GM04503 (cell line): ENCODE data around the gene SLIT3.

Source experiments
- DNase-seq: peaks from one replicate; pipeline ENCODE4 v3.0.0-alpha.2; 2012; ENCODE audit warnings: low read depth

SLIT3 gene

DNA sequence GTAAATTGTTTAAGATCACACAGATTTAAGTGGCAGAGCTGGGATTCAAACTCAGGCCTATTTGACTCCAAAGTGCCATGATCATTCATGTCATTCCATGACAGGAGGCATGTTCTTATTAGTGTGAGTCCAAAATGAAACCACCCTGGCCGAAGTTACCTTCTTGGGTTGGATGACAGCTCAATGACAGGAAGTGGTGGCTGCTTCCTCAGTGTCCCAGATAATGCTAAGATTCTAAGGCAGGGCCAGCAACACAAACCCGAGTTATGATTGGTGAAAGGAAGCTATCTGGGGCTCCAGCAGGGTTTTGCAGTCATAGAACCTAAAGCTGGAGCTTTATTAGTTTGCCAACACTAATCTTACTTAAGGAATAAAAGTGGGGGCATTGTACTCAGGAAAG, 340.4 kb downstream of the SLIT3 start:
- DNase-seq, result no peak

DNA sequence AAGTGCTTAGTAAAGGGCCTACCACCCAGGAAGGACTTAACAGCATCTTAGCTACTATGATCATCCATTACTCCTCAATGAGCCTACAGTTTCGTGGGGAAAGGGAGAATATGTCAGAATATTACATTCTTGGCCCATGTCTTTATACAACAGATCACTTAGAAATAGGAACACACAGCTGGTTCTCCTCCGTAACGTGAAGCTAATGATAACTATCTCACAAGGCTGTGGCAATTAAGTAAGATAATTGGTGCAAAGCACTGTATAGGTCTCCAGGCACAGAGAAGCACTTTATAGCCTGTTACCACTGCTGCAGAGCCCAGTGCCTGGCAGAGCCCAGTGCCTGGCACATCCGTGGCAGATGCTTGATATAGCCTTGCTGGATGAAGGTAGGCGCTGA, 347.6 kb downstream of the SLIT3 start:
- no peak for DNase-seq

DNA sequence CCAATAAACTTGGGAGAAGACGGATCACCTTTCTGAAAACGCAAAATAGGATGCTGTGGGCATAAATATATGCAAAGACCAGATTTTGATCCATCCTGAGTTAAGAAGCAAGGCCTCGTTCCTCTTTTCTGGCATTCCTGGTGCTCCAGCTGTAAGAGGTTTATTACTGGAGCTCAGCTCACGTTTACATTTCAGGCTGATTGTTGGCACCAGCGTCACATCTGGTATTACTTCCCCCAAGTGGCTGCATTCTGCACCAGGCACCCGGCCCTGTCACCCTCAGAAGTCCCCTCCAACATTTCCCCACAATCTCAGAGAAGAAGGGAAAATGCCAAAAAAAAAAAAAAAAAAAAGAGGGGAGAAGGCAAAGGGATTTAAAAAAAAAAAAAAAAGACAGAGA, 348.7 kb downstream of the SLIT3 start:
- DNase-seq, result no peak

DNA sequence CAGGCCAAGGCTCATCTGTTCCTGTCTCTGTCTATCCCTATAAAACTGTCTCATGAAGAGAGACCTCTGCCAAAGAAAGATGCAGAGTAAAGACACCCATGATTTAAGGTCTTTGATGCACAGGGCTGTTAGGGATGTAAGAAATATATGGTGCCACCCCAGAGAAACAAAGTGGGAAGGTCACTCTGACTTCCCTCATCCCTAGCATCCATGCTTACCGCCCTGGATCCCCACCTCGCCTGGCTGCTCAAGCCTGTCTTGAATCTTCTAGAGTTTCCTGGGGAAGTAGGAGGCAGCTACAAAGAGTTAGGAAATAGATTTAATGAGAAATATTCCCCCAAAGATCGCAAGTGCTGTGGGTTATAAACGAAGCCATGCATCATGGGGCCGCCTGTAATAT, 349.2 kb downstream of the SLIT3 start:
- DNase-seq, result no peak

DNA sequence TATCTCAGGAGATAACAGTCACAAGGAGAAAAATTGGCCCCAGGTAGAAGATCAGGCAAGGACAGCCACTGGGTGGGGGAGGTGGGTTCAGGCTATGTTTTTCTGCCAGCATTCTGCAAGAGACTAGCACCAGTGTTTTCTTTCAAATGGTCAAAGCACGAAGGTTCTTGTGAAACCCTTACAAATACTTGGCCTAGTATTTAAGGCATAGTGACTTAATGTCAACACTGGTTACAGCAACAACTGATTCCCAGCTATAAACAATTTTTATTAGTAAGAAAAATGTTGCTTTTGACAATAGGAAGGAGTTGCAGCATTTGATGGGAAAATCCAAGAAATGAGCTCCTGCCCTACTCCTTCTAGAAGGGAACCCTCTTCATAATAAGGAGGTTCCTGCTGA, 349.6 kb downstream of the SLIT3 start:
- DNase-seq, result peak; percentile 88

DNA sequence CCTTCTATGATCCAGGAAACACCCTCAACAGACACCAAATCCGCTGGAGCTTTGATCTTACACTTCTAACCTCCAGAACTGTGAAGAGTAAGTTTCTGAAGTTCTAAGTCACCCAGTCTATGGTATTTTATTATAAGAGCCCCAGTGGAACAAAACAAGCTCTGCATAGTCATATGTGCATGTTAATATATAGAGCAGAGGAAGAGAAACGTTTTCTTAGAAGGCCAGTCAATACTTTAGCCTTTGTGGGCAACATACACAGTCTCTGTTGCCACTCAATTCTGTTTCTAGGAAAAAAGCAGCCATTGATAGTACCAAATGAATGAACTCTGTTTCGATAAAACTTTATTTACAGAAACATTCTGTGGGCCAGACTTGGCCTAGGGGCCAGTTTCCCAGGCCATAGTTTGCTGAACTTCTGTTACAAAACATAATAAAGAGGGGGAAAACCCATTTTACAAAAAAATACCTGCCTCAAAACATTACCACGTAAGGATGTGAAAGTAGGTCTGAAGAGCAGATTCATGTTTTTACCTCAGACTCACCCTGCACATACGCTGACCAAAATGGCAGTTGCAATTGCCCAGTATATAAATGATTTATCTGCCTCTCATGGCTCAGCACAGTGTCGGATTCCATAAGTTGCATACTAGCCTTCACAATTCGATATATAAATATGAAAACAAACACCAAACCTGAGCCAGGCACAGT, 350.5 kb downstream of the SLIT3 start:
- DNase-seq, result no peak

DNA sequence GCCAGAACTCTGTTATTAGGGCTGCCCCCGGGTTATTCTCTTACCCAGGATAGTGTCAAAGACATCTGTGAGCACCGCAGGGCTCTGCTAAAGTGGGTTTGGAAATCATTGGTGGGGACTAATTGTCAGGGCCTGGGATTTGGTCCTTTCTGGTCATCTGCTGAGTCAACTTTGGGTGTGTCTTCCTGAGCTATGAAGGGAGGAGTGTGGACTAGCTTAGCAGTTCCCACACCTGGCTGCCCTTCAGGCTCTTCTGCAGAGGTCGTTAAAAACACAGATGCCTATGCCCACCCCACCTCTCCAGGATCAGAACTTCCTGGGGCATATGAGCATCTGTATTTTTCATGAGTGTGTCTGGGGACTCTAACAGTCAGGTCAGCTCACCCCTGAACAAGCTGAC, 352.2 kb downstream of the SLIT3 start:
- no peak for DNase-seq

DNA sequence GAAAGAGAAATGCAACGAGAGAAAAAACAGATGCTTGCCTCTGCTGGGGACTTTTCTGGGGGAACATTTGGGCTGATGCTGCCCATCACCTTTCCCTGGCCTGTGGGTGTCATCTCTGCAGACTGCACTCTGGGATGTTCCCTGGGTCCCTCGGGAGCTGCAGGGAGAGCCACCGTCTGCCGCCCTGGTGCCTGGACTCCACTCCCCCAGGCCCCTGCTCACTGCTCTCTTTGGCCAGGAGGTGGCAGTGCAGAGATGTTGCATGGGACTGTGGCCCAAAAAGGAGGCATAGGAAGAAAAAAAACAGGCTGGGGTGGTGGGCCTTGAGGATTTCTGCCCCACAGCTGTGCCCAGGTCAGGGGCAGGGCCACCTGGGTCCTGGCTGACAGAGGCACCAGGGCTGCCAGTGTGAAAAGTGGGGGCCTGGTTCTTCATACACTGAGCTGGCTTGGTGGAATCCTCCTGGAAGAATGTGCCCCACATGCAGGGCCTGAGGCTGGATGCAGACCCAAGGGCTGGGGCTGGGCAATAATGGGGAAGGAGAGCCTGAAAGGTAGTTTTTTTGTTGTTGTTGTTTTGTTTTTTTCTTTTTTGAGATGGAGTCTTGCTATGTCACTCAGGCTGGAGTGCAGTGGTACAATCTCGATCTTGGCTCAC, 353.6 kb downstream of the SLIT3 start:
- no peak for DNase-seq

DNA sequence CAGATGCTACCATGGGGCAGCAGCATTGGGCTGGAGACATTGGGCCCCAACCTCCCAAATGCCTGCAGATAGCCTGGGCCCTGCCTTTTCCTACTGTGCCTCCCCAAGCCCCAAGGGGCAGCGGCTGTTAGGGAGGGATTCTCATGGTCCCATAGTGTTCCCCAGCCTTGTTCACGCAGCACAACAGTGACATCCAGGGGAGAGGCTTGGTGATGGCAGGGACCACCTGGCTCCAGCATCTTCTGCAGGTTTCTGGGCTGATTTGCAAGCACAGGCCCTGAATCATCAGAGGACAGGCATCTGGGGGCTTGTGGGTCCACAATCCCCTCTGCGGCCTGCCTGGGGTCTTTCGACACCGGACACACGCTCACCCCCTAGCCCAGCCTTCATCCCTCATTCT, 354.6 kb downstream of the SLIT3 start:
- DNase-seq, result no peak

DNA sequence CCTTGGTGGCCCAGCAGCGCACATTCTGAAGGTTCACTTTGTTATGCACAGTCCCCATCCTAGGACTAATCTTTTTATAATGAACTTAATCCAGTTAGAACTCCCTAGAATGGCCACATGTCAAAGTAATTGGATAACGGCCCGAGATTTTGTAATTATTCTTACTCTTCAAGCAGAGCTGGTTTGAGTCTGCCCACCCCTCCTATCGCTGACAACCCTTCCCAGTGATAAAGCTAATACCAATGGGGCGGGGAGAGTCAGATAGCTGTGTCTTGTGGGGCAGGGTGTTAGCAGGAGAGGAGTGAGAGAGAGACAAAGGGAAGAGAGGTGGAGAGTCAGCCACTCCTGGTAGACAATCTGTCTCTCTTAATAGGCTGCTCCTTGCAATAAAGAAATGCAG, 356.9 kb downstream of the SLIT3 start:
- DNase-seq, result no peak

DNA sequence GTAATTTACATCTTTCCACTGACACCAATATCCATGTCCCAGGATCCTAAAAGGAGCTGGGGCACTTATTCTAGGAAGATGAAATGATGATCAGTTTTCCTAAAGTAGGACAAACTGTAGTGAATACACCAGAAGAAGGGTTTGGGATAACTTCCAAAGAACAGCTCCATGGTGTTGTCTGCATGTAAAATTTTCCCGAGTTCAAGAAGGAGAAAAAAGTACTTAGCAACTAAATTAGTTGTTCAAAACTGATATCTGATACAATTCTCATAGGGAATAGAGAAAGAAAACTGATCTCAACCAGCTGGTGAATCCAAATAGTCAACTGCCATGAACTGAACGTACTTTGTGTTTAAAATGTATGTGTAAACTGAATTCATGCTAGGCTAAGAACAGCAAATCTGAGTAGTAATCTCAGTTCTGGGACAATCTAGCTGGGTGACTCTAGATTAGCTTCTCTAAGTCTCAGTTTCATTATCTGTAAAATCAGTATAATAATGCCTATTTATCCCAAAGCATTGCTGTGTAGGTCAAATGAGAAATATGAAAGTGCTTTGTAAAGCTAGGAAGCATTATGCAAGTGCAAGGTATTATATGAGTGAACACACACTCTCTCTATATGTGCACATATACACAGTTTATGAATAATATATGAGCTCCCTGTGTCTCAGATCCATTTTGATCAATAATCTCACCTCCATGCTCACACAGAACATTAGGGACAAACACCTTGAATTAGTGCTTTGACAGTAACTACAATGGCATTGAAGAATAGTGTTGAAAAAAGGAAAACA, 357.7 kb downstream of the SLIT3 start:
- no peak for DNase-seq

DNA sequence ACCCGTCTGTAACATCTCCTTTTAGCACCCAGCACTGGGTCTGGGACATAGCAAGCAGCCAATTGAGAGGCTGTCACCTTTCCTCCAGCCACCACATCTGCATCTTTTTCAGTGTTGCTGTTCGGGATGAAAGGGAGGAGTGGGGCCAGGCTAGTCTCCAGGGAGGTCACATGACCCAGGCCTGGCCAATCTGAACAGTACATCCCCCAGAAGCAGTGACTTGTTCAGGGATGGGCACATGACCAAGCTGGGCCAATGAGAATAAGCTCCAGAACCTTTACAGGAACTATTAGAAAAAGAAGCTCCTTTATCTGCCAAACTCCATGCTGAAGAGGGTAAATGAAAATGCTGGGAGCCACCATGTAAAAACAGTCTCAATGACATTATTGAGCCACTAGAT, 359.0 kb downstream of the SLIT3 start:
- no peak for DNase-seq

DNA sequence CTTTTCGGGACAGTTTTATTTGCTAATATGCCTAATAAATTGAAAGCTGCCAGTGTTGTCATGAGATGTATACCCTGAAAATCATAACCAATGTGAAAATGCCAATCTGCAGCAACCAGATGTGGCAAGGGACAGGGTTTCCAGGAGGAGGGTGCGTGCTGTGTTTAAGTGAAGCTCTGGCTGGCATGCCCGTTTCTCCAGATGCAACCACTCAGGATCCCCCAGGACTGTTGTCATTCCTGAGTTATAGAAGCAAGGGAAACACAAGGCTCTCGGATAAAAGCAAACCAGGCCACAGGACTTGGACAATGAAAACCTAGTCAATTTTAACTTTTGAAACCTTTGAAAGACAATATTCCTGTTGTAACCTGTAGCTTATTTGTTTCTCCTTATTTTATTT, 360.2 kb downstream of the SLIT3 start:
- DNase-seq, result no peak

DNA sequence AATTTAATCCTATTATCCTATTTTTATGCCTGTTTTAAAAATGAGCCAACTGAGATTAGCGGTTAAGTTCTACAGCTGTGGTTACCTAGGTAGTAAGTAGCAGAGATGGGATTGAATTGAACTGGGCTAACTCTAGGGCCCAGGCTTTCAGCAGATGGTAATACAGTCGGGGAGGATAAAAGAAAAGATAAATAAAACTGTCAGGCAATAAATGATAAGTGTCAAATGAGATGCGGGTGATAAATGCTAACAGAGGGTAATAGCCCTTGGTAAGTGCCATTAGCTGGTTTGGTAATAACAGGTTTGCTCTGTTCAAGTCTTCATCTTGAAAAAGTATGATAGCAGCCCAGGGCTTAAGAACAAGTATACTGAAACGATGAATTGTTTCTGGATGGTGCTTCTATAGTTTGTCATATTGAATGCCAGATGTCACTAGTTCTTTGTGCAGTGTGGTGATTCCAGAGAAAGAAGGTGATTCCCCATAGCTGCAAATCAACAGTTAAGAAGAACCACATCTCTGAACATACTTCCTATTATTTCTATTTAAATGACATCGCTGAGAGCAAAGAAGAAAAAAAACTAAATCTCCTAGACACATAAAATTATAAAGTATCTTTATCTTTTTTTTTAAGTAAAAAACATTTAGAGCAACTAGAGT, 360.9 kb downstream of the SLIT3 start:
- DNase-seq, result no peak

DNA sequence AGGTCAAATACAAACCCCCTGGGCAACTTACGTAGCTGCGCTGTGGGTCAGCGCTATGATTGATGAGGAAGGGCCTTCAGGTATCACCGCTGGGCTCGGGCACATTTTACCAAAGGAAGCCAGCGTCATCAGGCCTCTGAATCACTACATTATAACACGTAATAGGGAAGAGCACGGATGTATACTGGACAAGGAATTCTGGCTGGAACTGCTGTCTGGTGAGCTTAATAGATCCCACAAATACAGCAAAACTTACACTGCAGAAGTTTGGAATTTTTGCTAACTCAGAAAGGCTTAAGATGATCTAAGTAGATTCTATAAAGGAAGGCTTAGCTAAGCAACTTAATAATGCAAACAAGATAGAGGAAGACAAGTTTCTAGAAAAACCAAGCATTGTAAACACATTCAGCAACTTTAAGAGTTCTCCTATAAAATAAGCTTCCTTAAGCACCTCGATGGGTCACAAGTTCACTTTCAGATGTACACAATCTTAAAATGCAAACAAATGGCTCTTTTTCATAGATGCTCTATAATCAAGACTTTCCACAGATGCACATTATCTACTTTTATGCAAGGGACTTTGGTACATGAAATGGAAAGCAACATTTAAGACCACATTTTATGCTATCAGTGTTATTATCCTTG, 361.7 kb downstream of the SLIT3 start:
- no peak for DNase-seq

DNA sequence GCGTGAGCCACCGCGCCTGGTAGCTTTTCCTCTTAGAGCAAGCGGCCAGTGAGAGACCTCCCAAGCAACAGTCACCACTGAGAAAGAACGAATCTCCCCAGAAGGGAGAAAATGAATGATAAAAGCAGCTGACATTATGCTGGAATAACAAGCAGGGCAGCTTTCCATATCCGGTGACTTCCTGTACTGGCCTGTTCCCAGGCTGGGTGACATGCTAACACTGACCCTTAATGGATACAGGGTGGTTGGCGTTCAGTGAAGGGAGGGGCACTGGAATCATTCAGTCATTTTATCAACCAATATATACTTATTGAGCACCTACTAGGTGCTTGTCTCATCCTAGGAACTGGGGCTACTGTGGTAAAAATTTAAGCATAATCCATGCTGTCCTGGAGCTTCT, 364.4 kb downstream of the SLIT3 start:
- no peak for DNase-seq

DNA sequence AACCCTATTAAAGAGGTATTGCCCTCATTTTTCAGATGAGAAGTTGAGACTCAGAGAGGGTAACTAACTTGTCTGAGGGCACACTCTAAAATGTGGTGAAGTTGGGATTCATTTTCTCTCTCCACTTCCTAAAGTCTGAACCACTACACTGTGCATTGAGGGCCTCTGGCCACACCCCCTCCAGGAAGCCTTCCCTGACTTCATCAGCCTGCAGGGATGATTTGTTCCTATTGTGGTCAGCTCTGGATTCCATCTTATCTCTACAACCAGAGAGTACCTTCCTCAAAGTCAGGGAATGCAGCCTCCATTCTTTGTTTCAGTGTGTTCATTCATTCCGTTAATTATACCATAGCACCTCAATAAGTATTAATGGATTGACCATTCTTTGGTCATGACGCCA, 365.8 kb downstream of the SLIT3 start:
- DNase-seq, result no peak

DNA sequence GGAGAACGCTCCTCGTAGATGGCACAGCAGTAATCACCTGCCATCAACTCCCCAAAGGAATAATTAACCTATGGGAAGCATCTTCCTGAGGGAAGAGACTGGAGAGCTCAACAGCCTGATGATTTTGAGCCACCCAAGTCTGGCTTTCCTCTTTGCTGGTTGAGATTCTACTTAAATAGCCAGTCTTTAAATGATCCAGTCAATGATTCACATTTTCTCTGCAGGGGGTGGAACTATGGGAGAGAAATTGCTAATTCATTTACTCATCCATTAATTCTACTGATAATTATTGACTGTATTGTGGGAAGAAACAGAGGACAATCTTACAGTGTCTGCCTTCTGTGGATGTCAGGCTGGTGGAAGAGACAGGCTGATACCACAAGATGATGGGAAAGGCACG, 366.8 kb downstream of the SLIT3 start:
- DNase-seq, result no peak

DNA sequence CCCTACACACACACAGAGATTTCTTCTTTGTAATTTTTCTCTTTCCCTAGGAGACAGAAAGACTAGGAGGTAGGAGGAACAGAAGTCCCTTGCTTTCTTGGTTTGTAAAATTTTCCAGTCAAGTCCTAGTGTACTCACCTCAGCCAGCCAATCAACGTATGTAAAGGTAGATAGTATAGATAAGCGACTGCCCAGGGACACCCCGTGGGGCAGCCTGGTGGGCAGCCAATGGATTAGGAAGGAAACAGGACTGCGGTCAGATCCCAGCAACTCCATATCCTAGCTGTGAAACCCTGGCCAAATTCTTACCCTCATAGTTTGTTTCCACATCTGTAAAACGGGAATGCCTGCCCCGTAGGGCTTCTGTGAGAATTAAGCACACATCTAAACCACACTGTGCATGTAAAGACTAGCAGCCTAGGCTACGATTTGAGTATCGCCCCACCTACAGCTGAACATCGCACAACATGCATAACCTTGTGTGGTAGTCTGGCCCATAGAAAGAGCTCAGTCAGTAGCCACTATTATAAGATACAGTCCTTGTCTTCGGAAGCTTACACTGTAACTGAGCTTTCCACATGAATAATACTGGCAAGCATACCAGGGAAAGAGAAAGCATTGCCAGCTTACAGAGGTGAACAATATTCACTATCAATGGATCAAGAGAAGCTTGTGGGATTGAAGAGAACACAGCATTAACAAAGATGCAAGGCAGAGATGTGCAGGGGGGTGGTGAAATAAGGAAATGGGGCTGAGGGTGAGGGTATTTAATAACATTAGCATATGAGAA, 368.3 kb downstream of the SLIT3 start:
- DNase-seq, result no peak

DNA sequence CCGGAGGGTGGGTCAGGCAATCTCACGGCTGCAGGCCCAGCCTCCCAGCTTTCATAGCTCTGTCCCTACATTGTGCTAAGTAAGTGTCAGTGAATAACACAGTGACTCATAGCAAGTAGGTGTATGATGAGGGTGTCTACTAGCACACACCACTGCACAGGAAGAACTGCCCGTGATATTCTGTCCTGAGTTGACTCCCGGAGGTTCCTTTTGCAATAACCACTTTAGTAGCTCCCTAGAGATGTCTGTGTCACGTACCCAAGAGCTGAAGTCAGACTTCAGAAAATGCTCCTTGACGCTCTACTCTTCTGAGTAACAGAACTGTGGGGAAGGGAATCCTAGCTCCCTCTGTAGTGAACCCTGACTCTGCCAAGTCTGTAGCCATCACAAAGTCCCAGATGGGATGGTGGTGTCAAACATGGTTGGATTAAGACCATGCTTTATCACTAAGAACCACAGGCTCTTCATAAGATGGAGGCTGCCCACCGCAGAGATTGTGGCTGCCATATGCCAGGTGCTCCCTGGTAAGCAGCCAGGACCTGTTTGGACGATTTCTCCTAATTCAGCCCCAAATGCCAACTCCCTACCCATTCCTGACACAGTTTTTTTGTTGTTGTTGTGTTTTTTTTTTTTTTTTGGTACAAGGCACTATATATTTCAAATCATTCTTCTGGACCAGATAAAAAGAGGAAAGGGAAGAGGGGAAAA, 369.1 kb downstream of the SLIT3 start:
- DNase-seq, result peak; percentile 95

DNA sequence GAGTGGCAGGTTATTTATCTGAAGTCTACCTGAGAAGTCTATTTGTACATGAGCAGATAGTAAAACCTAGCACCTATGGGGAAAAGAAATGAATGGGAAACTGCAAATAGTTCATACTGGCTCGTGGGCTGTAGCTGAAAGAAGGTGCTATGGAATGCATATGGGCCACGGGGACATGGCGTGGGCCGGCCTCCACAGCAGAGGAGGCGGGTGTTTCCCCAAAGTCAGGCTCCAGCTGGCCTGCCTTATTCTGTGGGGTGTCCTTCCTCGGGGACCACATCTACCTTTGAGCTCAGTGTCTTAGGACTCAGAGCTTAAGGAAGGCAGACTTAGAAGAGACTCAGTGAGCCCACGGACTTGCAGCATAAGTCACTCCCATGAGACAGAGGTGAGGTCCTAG, 371.3 kb downstream of the SLIT3 start:
- no peak for DNase-seq
